K562 (cell line): ENCODE results near the gene STAB1. TPM values are rescaled to one million over a fixed set of nuclear protein-coding genes. Genes with fewer than 3 reads are reported as not detected.
A peak's percentile ranks its signal among the peaks of the same experiment; 100 is the strongest.

Experiments used
- CXXC5 ChIP-seq: fragments of 250-450 bp; sonication (Bioruptor Pico); IDR thresholded peaks from 2 replicates; pipeline ENCODE4 v1.8.0; 2022; ENCODE audit warnings: inconsistent platforms, mild to moderate bottlenecking, moderate library complexity
- polyA plus RNA-seq, 8 experiments: library from polyadenylated mRNA; depleted of rRNA in 4 of 8; stranded (reverse) in 5 of 8; unstranded in 3 of 8; fragments of >200 nt; fragmentation: Nextera tagmentation in 2 of 8; fragmentation: Illumina TruSeq in 1 of 8; extraction: Ambion mirVana in 2 of 8; extraction: Trizol in 1 of 8; gene quantifications; 2 replicates each; pipeline versions ENCODE4 v1.2.1 to v1.2.3, GENCODE V29; 2011 to 2014; ENCODE audit warnings: inconsistent platforms in 1 of 8, missing spikeins in 1 of 8
- total RNA-seq, 7 experiments: library from RNA; depleted of rRNA in 6 of 7; stranded (reverse); fragments of >200 nt in 6 of 7; fragmentation: Illumina TruSeq in 2 of 7; extraction: Trizol in 2 of 7; gene quantifications; 2 replicates each; pipeline versions ENCODE4 v1.2.1 to v1.2.3, GENCODE V29; 2011 to 2021; ENCODE audit warnings: low replicate concordance in 1 of 7
- TF ChIP-seq, protein P1 (sequence below): fragments of 450-650 bp; IDR thresholded peaks from 2 replicates; pipeline ENCODE4 v1.6.1; 2016; ENCODE audit warnings: antibody characterized with exemption
- TF ChIP-seq, protein P2 (sequence below), 2 experiments: IDR thresholded peaks; 2 replicates each; pipeline ENCODE4 v1.6.1; 2011; ENCODE audit warnings: borderline replicate concordance in 1 of 2, control low read depth in 1 of 2, low read depth in 1 of 2, low read length in 1 of 2, mild to moderate bottlenecking in 1 of 2, mixed read lengths in 1 of 2, moderate library complexity in 1 of 2; ENCODE audit not compliant: insufficient read depth in 1 of 2, insufficient read length in 1 of 2, poor library complexity in 1 of 2, severe bottlenecking in 1 of 2; ENCODE audit errors: extremely low read depth in 1 of 2
- TF ChIP-seq, protein P3 (sequence below), 2 experiments: fragments of 450-650 bp; conservative IDR thresholded peaks; 2 replicates each; pipeline ENCODE4 v1.6.1; 2017; ENCODE audit warnings: mild to moderate bottlenecking in 2 of 2, moderate library complexity in 2 of 2

The STAB1 gene
- total and polyA plus RNA-seq, 9 of the 15 experiments (the other 6 are each of a cell fraction or from before 2014, with no cell fraction given): 0.20 to 3.9 (median 1.2) TPM

DNA sequence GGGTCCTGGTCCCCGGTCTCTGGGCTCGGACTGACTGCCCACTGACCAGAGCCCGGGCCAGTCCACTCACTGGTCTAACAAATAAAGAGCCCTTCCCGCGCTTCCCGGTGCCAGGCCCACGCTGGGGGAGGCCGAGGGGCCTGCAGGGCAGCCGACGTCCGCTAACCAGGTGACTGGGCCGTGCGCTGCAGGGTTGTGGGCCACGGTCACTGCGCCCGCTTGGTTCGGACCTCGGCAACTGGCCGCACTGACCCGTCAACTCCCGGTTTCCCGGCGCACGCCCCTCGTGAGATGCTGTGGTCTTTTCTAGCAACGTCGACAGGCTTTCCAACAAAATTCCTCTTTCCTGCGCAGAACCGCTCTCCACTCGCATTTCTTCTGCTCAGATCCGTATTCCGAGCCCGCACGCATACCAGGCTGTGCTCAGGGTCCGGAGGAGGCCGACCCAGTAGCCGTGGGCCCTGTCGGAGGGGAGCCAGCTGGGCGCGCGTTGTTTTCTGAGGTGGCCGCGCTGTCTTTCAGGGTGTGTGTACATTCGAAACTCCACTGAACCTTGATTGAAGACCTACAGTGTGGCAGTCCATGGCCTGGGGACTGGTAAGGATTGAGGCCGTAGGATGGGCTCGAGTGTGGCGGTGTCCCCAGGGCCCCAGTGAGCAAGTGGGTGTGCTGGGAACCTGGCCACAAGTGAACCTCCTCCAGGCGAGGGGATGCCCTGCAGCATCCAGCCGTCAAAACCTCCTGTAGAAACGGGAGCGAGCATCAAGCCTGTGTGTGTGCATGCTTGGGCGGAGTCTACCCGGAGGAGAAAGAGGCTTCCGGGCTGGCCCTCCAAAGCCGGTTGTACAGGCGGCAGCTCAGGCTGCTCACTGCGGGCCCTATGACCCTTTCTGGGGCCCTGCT lies 39.4 kb downstream of the STAB1 start (continued):
- TF ChIP-seq, protein P1, sequence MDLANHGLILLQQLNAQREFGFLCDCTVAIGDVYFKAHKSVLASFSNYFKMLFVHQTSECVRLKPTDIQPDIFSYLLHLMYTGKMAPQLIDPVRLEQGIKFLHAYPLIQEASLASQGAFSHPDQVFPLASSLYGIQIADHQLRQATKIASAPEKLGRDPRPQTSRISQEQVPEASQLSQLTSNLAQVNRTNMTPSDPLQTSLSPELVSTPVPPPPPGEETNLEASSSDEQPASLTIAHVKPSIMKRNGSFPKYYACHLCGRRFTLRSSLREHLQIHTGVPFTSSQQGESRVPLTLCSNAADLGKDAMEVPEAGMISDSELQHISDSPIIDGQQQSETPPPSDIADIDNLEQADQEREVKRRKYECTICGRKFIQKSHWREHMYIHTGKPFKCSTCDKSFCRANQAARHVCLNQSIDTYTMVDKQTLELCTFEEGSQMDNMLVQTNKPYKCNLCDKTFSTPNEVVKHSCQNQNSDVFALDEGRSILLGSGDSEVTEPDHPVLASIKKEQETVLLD: 0 out of 2 replicates have a peak, but pooled peaks have one; percentile 33
- TF ChIP-seq, protein P2, sequence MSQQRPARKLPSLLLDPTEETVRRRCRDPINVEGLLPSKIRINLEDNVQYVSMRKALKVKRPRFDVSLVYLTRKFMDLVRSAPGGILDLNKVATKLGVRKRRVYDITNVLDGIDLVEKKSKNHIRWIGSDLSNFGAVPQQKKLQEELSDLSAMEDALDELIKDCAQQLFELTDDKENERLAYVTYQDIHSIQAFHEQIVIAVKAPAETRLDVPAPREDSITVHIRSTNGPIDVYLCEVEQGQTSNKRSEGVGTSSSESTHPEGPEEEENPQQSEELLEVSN (IDR thresholded peaks at IDR 0.05; ENCODE audit: borderline replicate concordance in 1 of 2, extremely low read depth in 1 of 2, insufficient read depth in 1 of 2, insufficient read length in 1 of 2, low read depth in 1 of 2, low read length in 1 of 2, poor library complexity in 1 of 2, severe bottlenecking in 1 of 2): peak; percentile 19 to 60
- TF ChIP-seq CXXC5 (CRISPR knock-in tag): 0 out of 2 replicates have a peak, but pooled peaks have one; percentile 5
- TF ChIP-seq, protein P3, sequence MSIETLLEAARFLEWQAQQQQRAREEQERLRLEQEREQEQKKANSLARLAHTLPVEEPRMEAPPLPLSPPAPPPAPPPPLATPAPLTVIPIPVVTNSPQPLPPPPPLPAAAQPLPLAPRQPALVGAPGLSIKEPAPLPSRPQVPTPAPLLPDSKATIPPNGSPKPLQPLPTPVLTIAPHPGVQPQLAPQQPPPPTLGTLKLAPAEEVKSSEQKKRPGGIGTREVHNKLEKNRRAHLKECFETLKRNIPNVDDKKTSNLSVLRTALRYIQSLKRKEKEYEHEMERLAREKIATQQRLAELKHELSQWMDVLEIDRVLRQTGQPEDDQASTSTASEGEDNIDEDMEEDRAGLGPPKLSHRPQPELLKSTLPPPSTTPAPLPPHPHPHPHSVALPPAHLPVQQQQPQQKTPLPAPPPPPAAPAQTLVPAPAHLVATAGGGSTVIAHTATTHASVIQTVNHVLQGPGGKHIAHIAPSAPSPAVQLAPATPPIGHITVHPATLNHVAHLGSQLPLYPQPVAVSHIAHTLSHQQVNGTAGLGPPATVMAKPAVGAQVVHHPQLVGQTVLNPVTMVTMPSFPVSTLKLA (conservative IDR thresholded peaks at IDR 0.05): peak in 1 of 2 experiments; percentile 23; a peak in 1 of 4 replicates
